GM12873 (cell line): Measurements from ENCODE around the gene ZCCHC3.

Experiments
- TF ChIP-seq, protein P1 (sequence below): IDR thresholded peaks from 2 replicates; pipeline ENCODE4 v1.5.1; 2012; ENCODE audit warnings: low read depth, mild to moderate bottlenecking, moderate library complexity, low read length, control low read depth; ENCODE audit not compliant: insufficient read depth; ENCODE audit errors: missing control alignments

ZCCHC3 gene

DNA sequence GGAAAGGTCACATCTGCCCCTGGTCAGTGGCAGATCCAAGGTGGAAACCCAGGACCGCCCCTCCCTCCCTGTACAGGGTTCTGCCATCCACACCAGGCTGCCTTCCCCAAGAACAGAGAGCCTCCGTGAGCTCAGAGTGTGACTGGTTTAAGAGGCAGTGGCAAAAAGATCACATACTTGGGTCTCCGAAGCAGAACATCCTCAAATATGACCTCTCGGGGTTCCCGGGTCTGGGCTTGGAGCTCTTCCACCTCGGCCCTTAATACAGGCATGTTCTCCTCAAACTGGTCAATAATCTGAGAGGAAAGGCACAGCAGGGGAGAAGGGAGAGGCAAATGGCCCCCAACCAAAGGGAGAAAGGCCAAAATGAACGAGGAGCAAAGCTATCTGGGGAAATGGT is 21.6 kb upstream of the ZCCHC3 start:
- TF ChIP-seq, protein P1, sequence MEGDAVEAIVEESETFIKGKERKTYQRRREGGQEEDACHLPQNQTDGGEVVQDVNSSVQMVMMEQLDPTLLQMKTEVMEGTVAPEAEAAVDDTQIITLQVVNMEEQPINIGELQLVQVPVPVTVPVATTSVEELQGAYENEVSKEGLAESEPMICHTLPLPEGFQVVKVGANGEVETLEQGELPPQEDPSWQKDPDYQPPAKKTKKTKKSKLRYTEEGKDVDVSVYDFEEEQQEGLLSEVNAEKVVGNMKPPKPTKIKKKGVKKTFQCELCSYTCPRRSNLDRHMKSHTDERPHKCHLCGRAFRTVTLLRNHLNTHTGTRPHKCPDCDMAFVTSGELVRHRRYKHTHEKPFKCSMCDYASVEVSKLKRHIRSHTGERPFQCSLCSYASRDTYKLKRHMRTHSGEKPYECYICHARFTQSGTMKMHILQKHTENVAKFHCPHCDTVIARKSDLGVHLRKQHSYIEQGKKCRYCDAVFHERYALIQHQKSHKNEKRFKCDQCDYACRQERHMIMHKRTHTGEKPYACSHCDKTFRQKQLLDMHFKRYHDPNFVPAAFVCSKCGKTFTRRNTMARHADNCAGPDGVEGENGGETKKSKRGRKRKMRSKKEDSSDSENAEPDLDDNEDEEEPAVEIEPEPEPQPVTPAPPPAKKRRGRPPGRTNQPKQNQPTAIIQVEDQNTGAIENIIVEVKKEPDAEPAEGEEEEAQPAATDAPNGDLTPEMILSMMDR, result no peak

DNA sequence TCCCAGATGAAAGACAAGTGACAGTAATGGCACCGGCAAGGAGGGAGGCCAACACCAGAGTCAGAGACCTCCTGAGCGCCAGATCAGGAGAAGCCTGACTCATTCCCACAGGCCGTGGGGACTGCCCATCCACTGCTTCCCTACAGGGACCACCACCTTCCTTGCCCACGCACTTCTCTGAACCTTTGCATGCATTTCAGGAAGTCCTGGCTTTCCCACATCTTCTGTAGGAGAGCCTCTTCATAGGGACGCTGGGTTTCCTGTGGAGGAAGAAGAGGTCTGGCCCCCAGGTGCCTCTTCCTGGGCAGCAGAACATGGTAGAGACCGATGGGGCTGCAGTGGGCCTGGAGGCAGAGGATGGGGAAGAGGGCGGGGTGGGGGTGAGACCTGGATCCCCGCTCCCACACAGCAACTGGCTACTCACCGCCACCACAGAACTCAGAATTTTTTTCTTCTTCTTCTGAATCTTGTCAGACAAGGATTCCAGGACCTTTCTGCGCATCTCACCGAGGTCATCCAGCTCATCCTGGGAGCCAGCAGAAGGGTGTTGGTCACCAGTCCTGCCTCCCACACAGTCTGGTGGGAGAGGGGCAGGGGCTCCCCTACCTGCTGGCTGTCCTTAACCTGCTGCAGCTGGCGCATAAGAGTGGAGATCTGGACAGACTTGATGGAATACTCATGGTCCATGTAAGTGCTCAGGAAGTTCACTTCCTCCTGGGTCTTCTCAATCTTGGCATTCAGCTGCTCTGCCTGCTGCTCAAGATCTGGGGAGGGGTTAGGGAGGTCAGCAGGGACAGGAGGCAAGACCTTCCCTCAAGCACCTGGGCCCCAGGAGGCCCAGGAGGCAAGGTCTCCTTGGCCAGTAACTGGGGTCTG is 20.5 kb upstream of the ZCCHC3 start:
- TF ChIP-seq, protein P1, result no peak

DNA sequence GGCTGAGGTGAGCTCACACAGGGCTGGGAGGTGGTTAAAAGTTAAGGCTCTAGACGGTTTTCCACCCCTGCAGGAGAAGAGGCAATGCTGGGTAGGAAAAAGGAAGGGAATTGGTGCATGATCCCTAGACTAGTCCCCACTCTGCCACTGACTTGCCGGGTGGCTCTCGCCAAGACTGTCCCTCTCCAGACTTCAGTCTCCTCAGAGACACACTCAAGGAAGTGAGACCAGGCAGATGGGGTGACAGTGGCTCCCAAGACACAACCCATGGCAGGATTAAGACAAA is 19.9 kb upstream of the ZCCHC3 start:
- TF ChIP-seq, protein P1, result no peak

DNA sequence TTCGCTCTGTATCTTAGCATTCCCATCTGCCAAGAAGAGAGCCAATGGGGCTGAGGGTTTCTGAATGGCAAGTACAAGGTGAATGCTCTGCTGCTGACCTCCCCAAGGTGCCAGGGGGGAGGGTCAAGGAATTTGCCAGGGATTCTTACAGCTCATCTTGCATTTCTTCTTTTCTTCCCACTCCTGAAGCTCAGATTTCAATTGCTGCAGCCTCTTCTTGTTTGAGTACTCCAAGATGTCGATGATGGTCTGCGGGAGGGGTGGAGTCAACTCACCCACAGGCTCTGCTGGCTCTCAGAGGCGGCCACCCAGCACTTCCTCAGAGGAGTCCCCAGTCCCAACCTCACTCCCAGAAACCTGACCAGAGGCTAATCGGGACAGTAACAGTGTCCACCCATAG is 19.2 kb upstream of the ZCCHC3 start:
- TF ChIP-seq, protein P1, result no peak

DNA sequence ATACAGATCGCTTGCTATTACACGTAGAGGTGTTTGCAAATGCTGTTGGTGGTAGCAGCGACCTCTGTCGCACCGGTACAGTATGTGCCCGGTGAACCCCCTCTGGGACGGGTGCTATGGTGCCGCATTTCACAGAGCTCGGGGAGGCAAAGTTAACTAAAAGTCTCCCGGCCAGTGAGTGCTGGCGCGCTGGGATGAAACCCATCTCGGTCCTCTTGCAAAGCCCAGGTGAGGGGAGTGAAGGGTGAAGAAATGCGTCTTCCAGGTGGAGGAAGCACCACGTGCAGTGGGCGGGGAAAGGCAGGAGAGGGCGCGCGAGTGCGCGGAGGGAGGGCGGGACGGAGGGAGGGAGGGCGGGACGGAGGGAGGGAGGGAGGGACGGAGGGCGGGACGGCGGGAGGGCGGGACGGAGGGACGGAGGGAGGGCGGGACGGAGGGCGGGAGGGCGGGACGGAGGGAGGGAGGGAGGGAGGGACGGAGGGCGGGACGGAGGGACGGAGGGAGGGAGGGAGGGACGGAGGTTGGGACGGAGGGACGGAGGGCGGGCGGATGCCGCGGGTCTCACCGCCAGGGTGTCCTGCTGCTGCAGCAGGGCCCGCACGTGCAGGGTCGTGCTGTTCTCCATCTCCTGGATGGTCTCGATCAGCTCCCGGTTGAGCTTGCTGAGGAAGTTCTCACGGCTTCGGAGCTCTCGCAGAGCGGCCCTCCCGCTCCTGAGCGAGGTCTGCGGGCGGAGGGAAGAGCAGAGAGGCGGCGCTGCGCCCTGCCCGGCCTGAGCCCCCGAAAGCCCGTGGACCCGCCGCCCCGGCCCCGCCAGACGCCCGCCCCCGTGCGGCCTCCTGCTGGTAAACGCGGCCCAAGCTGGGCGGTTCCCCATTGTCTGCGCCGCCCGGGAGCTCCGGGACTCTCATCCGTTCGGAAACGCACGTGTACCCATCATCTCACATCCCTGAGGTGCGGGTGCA is 18.5 kb upstream of the ZCCHC3 start:
- TF ChIP-seq, protein P1, result no peak

DNA sequence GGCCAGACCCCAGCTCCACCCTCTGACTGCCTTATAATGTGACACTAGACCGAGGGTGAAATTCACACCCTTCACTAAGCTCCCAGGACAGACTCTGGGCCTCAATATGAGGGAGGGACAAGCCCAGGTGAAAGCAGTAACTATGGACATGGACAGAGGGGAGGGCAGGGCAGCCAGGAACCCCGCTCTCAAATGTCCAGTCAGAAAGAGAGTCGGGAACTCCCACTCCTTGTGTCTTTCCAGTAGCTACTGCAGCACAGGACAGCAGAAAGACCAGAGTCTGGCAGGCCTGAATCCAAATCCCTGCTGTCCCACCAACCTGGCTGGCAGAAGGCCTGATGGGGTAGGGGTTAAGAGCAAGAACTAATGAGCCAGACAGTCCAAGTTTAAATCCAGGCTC is 13.2 kb upstream of the ZCCHC3 start:
- TF ChIP-seq, protein P1, result no peak

DNA sequence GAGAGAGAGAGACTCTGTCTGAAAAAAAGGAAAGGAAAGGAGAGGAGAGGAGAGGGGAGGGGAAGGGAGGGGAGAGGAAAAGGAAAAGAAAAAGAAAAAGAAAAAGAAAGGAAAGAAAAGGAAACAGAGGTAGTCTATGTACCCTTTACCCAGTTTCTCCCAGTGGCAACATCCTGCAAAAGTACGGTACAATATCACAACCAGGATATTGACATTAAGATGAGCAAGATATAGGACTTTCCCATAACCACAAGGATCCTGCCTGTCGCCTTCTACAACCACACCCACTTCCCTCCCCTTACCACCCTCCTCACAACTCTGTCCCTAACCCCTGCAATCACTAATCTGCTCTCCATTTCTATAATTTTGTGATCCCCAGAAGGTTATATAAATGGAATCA is 10.9 kb upstream of the ZCCHC3 start:
- TF ChIP-seq, protein P1, result no peak
